Activated naive CD4-positive, alpha-beta T cell treated with anti-CD3 and anti-CD28 coated beads for 36 hours (primary cell): ENCODE data around the gene EEPD1. TPM values are rescaled to one million over a fixed set of nuclear protein-coding genes. Genes with fewer than 3 reads are reported as not detected.
"Not testable (repeated sequence)": the region's sequence is repeated elsewhere in the genome, so short reads cannot be mapped to it uniquely, and the experiment has no call there.

Source experiments
- CTCF ChIA-PET: fragments of 350-600 bp; sonication (Branson Sonifier 250); formaldehyde crosslinking; loops from one replicate; lab custom pipeline; 2021; ENCODE audit warnings: antibody characterized with exemption; lab: Charles Lee
- DNase-seq: peaks from one replicate; pipeline ENCODE4 v3.0.0-alpha.2; 2020
- H3K27ac Mint-ChIP-seq: one replicate; pipeline ENCODE4 v1.8.0; 2021; ENCODE audit warnings: mild to moderate bottlenecking, mixed read lengths
- H3K27me3 Mint-ChIP-seq: one replicate; pipeline ENCODE4 v1.8.0; 2021; ENCODE audit warnings: low read depth, mixed read lengths
- H3K36me3 Mint-ChIP-seq: one replicate; pipeline ENCODE4 v1.8.0; 2021; ENCODE audit warnings: low read depth, mixed read lengths
- H3K4me1 Mint-ChIP-seq: one replicate; pipeline ENCODE4 v1.8.0; 2021; ENCODE audit warnings: low read depth, mixed read lengths
- H3K4me3 Mint-ChIP-seq: one replicate; pipeline ENCODE4 v1.8.0; 2021; ENCODE audit warnings: mild to moderate bottlenecking, moderate library complexity, mixed read lengths
- H3K9me3 Mint-ChIP-seq: one replicate; pipeline ENCODE4 v1.8.0; 2021; ENCODE audit warnings: mixed read lengths
- intact Hi-C: fragments of 100-400 bp; cut with micrococcal nuclease; formaldehyde crosslinking; loops from one replicate; pipeline ENCODE4 v1.15.1; 2023
- total RNA-seq, 2 experiments: library from RNA; stranded (reverse); gene quantifications; one replicate each; pipeline ENCODE4 v1.2.3, GENCODE V29; 2021

EEPD1 gene
- total RNA-seq, 2 experiments from 2014 or later = 0.49 to 0.50 TPM

DNA sequence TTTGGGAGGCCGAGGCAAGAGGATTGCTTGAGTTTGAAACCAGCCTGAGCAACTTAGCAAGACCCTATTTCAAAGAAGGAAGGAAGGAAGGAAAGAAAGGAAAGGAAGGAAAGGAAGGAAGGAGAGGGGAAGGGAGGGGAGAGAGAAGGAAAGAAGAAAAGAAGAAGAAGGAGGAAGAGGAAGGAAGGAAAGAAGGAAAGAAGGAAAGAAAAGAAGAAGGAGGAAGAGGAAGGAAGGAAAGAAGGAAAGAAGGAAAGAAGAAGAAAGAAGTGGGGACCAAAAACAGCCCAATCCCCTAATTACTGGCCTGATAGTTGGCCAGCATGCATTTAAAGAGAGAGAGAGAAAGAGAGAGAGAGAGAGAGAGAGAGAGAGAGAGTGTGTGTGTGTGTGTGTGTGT lies 66.4 kb downstream of the EEPD1 start:
- intact Hi-C loops = no loop called here
- H3K36me3 Mint-ChIP-seq = no peaks in the 10 kb centered on the region
- no peaks in the 10 kb centered on the region for H3K4me1 Mint-ChIP-seq
- H3K4me3 Mint-ChIP-seq = no peak overlapping the region
- CTCF ChIA-PET = no interaction called here
- DNase-seq = no peak
- H3K27me3 Mint-ChIP-seq = no peaks in the 10 kb centered on the region
- no peaks in the 10 kb centered on the region for H3K9me3 Mint-ChIP-seq
- H3K27ac Mint-ChIP-seq = no peak overlapping the region

GRCh38 chr7:36223851-36224250 lies 70.8 kb downstream of the EEPD1 start:
- intact Hi-C loops = no loop called here
- Mint-ChIP-seq H3K4me3 (no peak overlapping the region), H3K27me3 (no peaks in the 10 kb centered on the region), H3K27ac (no peak overlapping the region), H3K4me1 (no peaks in the 10 kb centered on the region), H3K9me3 (no peaks in the 10 kb centered on the region), H3K36me3 (no peaks in the 10 kb centered on the region)
- CTCF ChIA-PET = no interaction called here
- no peak for DNase-seq

DNA sequence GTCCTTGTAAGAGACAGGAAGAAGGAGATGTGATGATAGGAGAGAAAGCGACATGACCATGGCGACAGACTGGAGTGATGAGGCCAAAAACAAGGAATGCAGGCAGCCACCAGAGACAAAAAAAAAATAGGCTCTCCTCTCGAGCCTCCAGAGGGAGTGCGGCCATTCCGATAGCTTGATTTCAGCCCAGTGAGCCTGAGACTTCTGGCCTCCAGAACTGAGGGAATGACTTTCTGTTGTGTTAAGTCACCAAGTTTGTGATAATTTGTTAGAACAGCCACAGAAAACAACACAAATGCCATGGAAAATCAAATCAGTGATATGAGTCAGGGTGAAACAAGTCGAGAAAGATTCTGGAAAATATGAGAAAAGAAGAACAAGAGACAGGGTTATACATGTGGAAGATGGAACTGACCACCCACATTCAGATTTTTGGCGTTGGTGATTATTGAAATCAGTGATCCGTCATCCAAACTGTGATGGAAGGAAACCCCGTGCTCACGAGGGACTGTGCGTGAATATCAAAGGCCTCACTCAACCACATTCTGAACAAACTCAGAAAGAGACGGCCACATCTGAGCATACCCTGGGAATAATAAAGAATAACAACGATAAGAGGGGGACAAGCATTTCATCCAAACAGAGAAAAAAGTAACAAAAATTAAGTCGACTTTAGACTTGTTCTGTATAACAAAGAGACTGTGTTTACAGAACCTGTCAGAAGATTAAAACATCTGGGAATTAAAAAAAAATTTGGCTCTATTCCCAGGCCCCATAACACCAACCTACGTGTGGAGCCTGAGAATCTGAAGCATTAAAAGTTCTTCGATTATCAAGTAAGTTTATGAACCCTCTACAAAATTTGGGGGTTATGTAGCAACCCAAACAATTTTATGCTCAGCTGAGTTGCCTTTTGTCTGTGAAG lies 72.1 kb downstream of the EEPD1 start:
- no peaks in the 10 kb centered on the region for H3K36me3 Mint-ChIP-seq
- CTCF ChIA-PET = no interaction called here
- no peaks in the 10 kb centered on the region for H3K9me3 Mint-ChIP-seq
- no peak for DNase-seq
- H3K27me3 Mint-ChIP-seq = no peaks in the 10 kb centered on the region
- no peak overlapping the region for H3K4me3 Mint-ChIP-seq
- intact Hi-C loops = no loop called here
- H3K27ac Mint-ChIP-seq = no peak overlapping the region
- H3K4me1 Mint-ChIP-seq = no peaks in the 10 kb centered on the region

DNA sequence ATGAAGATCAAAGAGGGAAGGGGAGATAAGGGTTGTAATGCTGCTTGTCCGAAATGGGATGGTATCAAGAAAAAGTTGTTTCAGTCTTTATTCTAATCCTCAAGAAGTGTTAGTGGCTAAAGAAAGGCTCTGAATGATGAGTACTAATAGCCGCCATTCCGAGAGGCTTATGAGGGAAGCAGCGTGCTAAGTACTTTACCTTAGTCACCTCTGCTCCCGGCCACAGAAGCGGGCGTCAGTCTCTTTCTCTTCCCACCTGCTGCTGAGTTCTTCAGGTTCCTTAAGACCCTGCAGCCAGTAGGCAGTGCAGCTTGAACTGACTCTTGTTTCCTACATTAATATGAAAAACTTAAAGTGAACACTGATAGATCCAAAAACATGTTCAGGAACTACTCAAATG lies 73.1 kb downstream of the EEPD1 start:
- Mint-ChIP-seq H3K27ac (no peak overlapping the region), H3K4me3 (no peak overlapping the region), H3K27me3 (no peaks in the 10 kb centered on the region), H3K9me3 (no peaks in the 10 kb centered on the region), H3K36me3 (no peaks in the 10 kb centered on the region), H3K4me1 (no peaks in the 10 kb centered on the region)
- CTCF ChIA-PET = no interaction called here
- intact Hi-C loops = no loop called here
- no peak for DNase-seq

DNA sequence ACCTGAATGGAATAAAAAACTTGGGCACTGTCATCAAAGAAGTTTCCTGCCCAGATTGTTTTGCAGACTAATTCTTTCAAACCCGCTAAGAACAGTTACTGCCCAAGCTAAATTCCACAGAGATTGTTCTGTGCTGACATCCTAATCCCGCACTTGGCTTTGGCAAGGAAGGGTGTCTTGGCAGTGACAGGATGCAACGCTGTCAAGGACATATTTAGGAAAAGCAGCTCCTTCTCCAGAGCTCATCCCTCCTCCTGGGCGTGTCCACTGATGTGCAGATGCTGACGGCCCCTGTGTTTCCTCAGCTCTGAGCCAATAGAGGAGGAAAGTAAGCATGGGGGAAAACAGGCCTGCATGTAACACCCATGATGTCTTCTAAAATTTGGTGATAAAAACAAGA lies 74.2 kb downstream of the EEPD1 start:
- intact Hi-C loops = no loop called here
- H3K4me3 Mint-ChIP-seq = no peak overlapping the region
- no peak for DNase-seq
- H3K27ac Mint-ChIP-seq = no peak overlapping the region
- no peaks in the 10 kb centered on the region for H3K9me3 Mint-ChIP-seq
- H3K27me3 Mint-ChIP-seq = no peaks in the 10 kb centered on the region
- H3K4me1 Mint-ChIP-seq = no peaks in the 10 kb centered on the region
- CTCF ChIA-PET = interaction anchor here (0.8 kb wide), 1 partner anchor 92 kb away, joined by 3 read pairs; no protein-coding TSS in a partner anchor
- H3K36me3 Mint-ChIP-seq = no peaks in the 10 kb centered on the region

DNA sequence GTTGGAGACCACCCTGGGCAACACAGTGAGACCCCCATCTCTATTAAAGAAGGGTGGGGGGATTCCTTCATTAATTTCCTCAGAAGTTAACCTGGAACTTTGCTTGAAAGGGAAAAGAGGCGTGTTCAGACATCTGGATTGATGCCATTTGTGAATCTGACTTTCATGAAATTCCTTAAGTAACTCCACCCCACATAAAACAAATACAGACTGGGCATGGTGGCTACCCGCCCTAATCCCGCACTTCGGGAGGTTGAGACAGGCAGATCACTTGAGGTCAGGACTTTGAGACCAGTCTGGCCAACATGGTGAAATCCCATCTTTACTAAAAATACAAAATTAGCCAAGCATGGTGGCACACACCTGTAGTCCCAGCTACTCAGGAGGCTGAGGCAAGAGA lies 75.0 kb downstream of the EEPD1 start:
- Mint-ChIP-seq H3K36me3 (no peaks in the 10 kb centered on the region), H3K4me3 (no peak overlapping the region), H3K4me1 (no peaks in the 10 kb centered on the region), H3K27ac (no peak overlapping the region), H3K27me3 (no peaks in the 10 kb centered on the region), H3K9me3 (no peaks in the 10 kb centered on the region)
- CTCF ChIA-PET = no interaction called here
- intact Hi-C loops = no loop called here
- DNase-seq = no peak

GRCh38 chr7:36231406-36231805 lies 78.4 kb downstream of the EEPD1 start:
- Mint-ChIP-seq H3K27me3 (no peaks in the 10 kb centered on the region), H3K4me3 (no peak overlapping the region), H3K27ac (no peak overlapping the region), H3K4me1 (no peaks in the 10 kb centered on the region), H3K36me3 (no peaks in the 10 kb centered on the region), H3K9me3 (no peaks in the 10 kb centered on the region)
- DNase-seq = no peak
- CTCF ChIA-PET = no interaction called here
- intact Hi-C loops = no loop called here

- H3K4me1 Mint-ChIP-seq = no peaks in the 10 kb centered on the region
Measured at GRCh38 chr7:36232555-36232954, 79.5 kb downstream of the EEPD1 start.

GRCh38 chr7:36232971-36233550 lies 80.0 kb downstream of the EEPD1 start:
- Mint-ChIP-seq H3K4me3 (no peak overlapping the region), H3K27ac (no peak overlapping the region), H3K27me3 (no peaks in the 10 kb centered on the region), H3K9me3 (no peaks in the 10 kb centered on the region), H3K4me1 (no peaks in the 10 kb centered on the region), H3K36me3 (no peaks in the 10 kb centered on the region)
- DNase-seq = no peak
- intact Hi-C loops = no loop called here
- CTCF ChIA-PET = no interaction called here

More at GRCh38 chr7:36232555-36232954, 79.5 kb downstream of the EEPD1 start:
- Mint-ChIP-seq H3K27me3 (no peaks in the 10 kb centered on the region), H3K27ac (no peak overlapping the region), H3K9me3 (no peaks in the 10 kb centered on the region), H3K4me3 (no peak overlapping the region), H3K36me3 (no peaks in the 10 kb centered on the region)
- CTCF ChIA-PET = no interaction called here
- intact Hi-C loops = no loop called here
- DNase-seq = no peak

DNA sequence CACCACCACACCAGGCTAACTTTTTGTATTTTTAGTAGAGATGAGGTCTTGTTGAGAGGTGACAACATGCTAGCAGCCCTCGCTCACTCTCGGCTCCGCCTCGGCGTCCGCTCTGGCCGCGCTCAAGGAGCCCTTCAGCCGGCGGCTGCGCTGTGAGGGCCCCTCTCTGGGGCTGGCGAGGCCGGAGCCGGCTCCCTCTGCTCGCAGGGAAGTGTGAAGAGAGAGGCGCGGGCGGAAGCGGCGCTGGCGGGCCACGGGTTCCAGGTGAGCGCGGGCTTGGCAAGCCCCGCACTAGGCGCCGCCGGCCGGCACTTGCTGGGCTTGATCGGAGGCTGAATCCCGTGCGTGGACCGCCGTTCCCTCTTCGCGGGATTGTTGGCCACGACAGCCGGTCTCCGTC lies 83.0 kb downstream of the EEPD1 start:
- Mint-ChIP-seq H3K36me3 (no peaks in the 10 kb centered on the region), H3K27ac (no peak overlapping the region), H3K4me1 (no peaks in the 10 kb centered on the region), H3K4me3 (no peak overlapping the region), H3K9me3 (no peaks in the 10 kb centered on the region), H3K27me3 (no peaks in the 10 kb centered on the region)
- CTCF ChIA-PET = interaction anchor here (0.8 kb wide), 1 partner anchor 1137 kb away, joined by 3 read pairs; no protein-coding TSS in a partner anchor
- no peak for DNase-seq
- intact Hi-C loops = no loop called here

GRCh38 chr7:36238138-36238537 lies 85.1 kb downstream of the EEPD1 start:
- no peaks in the 10 kb centered on the region for H3K36me3 Mint-ChIP-seq
- intact Hi-C loops = no loop called here
- no peak overlapping the region for H3K27ac Mint-ChIP-seq
- CTCF ChIA-PET = no interaction called here
- H3K4me3 Mint-ChIP-seq = no peak overlapping the region
- no peaks in the 10 kb centered on the region for H3K4me1 Mint-ChIP-seq
- DNase-seq = no peak
- no peaks in the 10 kb centered on the region for H3K9me3 Mint-ChIP-seq
- H3K27me3 Mint-ChIP-seq = no peaks in the 10 kb centered on the region

DNA sequence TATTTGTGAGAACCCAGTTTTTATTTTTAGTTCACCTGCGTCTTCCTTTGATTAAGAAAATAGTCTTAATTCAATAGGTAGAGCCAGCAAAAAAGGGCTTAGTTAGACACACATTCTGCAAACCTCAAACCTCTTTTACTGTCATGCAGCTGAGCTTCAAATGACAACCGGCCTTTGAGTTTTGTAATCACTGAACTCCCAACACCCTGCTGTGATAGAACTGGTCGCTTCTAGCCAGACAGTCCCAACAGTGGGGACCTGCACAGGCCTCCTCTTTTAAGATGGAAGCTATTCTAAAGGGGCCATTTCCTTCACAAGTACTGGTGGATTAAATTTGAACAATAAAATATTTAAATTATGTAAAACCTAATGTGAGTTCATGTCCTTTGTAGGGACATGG lies 90.3 kb downstream of the EEPD1 start:
- H3K4me3 Mint-ChIP-seq, intact Hi-C loops, H3K36me3 Mint-ChIP-seq, H3K27ac Mint-ChIP-seq, DNase-seq, H3K4me1 Mint-ChIP-seq, H3K9me3 Mint-ChIP-seq, CTCF ChIA-PET, H3K27me3 Mint-ChIP-seq: not testable (repeated sequence)

DNA sequence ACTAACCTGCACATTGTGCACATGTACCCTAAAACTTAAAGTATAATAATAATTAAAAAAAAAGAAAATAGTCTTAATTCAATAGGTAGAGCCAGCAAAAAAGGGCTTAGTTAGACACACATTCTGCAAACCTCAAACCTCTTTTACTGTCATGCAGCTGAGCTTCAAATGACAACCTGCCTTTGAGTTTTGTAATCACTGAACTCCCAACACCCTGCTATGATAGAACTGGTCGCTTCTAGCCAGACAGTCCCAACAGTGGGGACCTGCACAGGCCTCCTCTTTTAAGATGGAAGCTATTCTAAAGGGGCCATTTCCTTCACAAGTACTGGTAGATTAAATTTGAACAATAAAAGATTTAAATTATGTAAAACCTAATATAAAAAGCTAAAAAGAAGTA lies 90.9 kb downstream of the EEPD1 start:
- H3K27me3 Mint-ChIP-seq, CTCF ChIA-PET, H3K27ac Mint-ChIP-seq, H3K4me1 Mint-ChIP-seq, H3K4me3 Mint-ChIP-seq, H3K36me3 Mint-ChIP-seq, H3K9me3 Mint-ChIP-seq, DNase-seq, intact Hi-C loops: not testable (repeated sequence)
